LNCaP clone FGC (cell line): ENCODE measurements around the gene ACADSB.

Experiments
- DNase-seq: peaks from one replicate; pipeline ENCODE4 v3.0.0-alpha.2; 2011; ENCODE audit warnings: low read depth
- H3K4me3 ChIP-seq: 2 replicates; pipeline ENCODE4 v1.5.1; 2011; ENCODE audit warnings: mild to moderate bottlenecking, low read depth, low read length, control low read depth
- TF ChIP-seq, protein P1 (sequence below): IDR thresholded peaks from 2 replicates; pipeline ENCODE4 v1.5.1; 2012; ENCODE audit warnings: mild to moderate bottlenecking; ENCODE audit not compliant: control insufficient read depth, insufficient read depth; ENCODE audit errors: extremely low read depth

ACADSB gene

DNA sequence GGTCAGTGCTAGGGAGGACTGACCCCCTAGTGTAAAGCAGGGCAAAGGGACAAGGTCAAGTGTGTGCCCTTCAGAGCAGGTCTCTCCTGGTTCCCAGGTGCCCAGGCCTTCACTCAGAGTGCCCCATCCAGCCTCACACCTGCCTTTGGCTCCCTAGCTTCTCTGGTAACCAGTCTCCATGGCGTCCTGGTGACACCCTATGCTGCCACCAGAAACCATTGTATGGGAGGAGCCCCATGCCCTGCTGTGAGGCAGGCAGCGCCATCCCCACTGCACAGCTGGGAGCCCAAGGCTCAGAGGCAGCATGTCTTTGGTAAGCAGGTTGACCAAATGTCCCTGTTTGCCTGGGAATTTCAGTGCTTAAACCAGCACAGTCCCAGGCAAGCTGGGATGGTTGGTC lies 93.9 kb downstream of the ACADSB start:
- no peak overlapping the region for H3K4me3 ChIP-seq
- TF ChIP-seq, protein P1, sequence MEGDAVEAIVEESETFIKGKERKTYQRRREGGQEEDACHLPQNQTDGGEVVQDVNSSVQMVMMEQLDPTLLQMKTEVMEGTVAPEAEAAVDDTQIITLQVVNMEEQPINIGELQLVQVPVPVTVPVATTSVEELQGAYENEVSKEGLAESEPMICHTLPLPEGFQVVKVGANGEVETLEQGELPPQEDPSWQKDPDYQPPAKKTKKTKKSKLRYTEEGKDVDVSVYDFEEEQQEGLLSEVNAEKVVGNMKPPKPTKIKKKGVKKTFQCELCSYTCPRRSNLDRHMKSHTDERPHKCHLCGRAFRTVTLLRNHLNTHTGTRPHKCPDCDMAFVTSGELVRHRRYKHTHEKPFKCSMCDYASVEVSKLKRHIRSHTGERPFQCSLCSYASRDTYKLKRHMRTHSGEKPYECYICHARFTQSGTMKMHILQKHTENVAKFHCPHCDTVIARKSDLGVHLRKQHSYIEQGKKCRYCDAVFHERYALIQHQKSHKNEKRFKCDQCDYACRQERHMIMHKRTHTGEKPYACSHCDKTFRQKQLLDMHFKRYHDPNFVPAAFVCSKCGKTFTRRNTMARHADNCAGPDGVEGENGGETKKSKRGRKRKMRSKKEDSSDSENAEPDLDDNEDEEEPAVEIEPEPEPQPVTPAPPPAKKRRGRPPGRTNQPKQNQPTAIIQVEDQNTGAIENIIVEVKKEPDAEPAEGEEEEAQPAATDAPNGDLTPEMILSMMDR = no peak
- DNase-seq = no peak

DNA sequence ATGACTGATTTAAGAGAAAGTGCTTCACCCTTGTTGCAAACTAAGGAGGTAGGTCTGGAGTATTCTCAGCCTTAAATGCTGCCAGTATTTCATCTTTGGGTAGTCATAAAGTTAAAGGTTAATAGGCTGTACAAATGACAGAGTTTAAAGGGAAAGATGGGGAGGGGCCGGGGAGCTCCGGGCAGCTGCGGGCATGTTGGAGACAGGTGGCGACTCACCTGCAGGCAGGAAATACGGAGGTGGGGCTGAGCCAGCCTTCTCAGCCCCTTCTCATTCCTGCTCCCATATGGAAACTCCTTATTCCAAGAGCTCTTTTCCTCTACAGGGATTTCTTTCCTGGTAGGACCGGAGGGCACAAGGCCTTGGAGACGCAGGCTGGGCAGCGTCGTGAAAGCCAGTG lies 95.1 kb downstream of the ACADSB start:
- TF ChIP-seq, protein P1 = no peak
- no peak for DNase-seq
- H3K4me3 ChIP-seq = no peak overlapping the region
